Thyroid gland (tissue), 4 donors: ENCODE data around the gene RIPOR2. TPM values are rescaled to one million over a fixed set of nuclear protein-coding genes. Genes with fewer than 3 reads are reported as not detected.
A peak's percentile ranks its signal among the peaks of the same experiment; 100 is the strongest.

ENCODE experiments used
- DNase-seq, 2 donors: peaks; one replicate each; pipeline ENCODE4 v3.0.0-alpha.2; 2019
- H3K27ac ChIP-seq, 3 donors: fragments of 200-600 bp; sonication (generic); 1 replicate in 2 of 3; 2 replicates in 1 of 3; pipeline ENCODE4 v1.5.1; 2016 to 2019; ENCODE audit warnings: mild to moderate bottlenecking in 1 of 3, moderate library complexity in 1 of 3
- H3K27me3 ChIP-seq: fragments of 200-600 bp; sonication (generic); one replicate; pipeline ENCODE4 v1.5.1; 2019
- H3K36me3 ChIP-seq, 2 donors: fragments of 200-600 bp; sonication (generic); one replicate each; pipeline ENCODE4 v1.5.1; 2016 to 2019
- H3K4me1 ChIP-seq, 2 donors: fragments of 200-600 bp; sonication (generic); one replicate each; pipeline ENCODE4 v1.5.1; 2017 to 2019
- H3K4me3 ChIP-seq, 3 donors: fragments of 200-600 bp; sonication (generic); replicated peaks in 1 of 3; 1 replicate in 2 of 3; 2 replicates in 1 of 3; pipeline ENCODE4 v1.5.1; 2016; ENCODE audit warnings: mild to moderate bottlenecking in 1 of 3
- H3K9me3 ChIP-seq: fragments of 200-600 bp; sonication (generic); one replicate; pipeline ENCODE4 v1.5.1; 2017
- CTCF ChIP-seq, 6 experiments: fragments of 200-600 bp in 3 of 6; fragments of 450-650 bp in 3 of 6; sonication (generic) in 3 of 6; IDR thresholded peaks; one replicate each; pipeline ENCODE4 v1.5.1; 2016 to 2019; ENCODE audit warnings: antibody characterized with exemption in 6 of 6, mild to moderate bottlenecking in 2 of 6, inconsistent platforms in 1 of 6, moderate library complexity in 1 of 6
- POLR2A ChIP-seq, 2 donors: fragments of 450-650 bp; IDR thresholded peaks; one replicate each; pipeline ENCODE4 v1.6.1; 2017; ENCODE audit warnings: antibody characterized with exemption in 2 of 2, mild to moderate bottlenecking in 2 of 2, moderate library complexity in 1 of 2
- WGBS, 2 donors: methylation state at CpG; one replicate each; pipeline ENCODE4 v1.1.5; 2017; 5-methylcytosine and 5-hydroxymethylcytosine counted together
- intact Hi-C: fragments of 100-400 bp; cut with DNase I; formaldehyde crosslinking; loops from one replicate; pipeline ENCODE4 v1.15.1; 2023
- total RNA-seq, 4 donors: library from RNA; depleted of rRNA; stranded (reverse); fragments of >200 nt; gene quantifications; one replicate each; pipeline ENCODE4 v1.2.3, GENCODE V29; 2016

The RIPOR2 gene
- total RNA-seq, 4 donors from 2014 or later: 3.1 to 13.0 (median 8.4) TPM

DNA sequence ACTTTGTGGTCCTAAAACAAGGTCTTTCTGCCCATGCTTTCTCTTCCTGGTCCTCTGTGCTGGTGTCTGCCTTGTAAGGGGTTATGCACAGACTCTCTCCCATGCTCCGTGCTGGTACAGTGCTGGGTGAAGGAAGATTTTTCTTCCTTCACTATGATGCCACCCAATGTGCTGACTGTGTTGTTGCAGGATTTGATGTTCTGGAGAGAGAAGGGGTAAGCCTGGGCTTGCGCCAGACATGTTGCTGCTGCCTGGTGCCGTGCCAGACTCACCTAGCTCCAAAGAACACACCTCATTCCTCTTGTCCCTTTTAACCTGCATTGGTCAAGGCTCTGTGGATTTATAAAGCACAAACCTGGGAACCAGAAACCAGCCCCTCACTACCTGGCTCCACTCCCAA lies 108.6 kb downstream of the RIPOR2 start:
- Histone ChIP-seq H3K27me3 (no peaks in the 10 kb centered on the region), H3K36me3 (no peaks in the 10 kb centered on the region), H3K4me1 (peaks cover 15 to 23% of the 10 kb centered on the region in 2 donors), H3K27ac (peak overlapping the region in 2 of 3 donors; percentile 54 to 61), H3K4me3 (no peak overlapping the region), H3K9me3 (no peaks in the 10 kb centered on the region)
- WGBS, 2 donors: 39 to 50% methylated on average over 3 of the region's 3 CpGs
- intact Hi-C loops: no loop called here
- TF ChIP-seq POLR2A (IDR thresholded peaks at IDR 0.05): peak in 1 of 2 donors; percentile 27
- peak in 2 of 6 experiments; percentile 31 to 42 for TF ChIP-seq CTCF (IDR thresholded peaks at IDR 0.05)
- peak; percentile 93 to 96 for DNase-seq

GRCh38 chr6:24825130-24825630 lies 110.6 kb downstream of the RIPOR2 start:
- TF ChIP-seq POLR2A (IDR thresholded peaks at IDR 0.05): no peak
- TF ChIP-seq CTCF (IDR thresholded peaks at IDR 0.05): no peak
- Histone ChIP-seq H3K9me3 (no peaks in the 10 kb centered on the region), H3K36me3 (no peaks in the 10 kb centered on the region), H3K4me3 (no peak overlapping the region), H3K27me3 (no peaks in the 10 kb centered on the region), H3K4me1 (peaks cover 9 to 10% of the 10 kb centered on the region in 2 donors), H3K27ac (no peak overlapping the region)
- intact Hi-C loops: no loop called here
- DNase-seq: no peak
- 58 to 61% methylated on average over 2 of the region's 2 CpGs for WGBS, 2 donors

- no peaks in the 10 kb centered on the region for H3K36me3 ChIP-seq
- intact Hi-C loops: no loop called here
- H3K27me3 ChIP-seq: no peaks in the 10 kb centered on the region
- WGBS, 2 donors: 87 to 88% methylated on average over 6 of the region's 6 CpGs
- no peak for TF ChIP-seq POLR2A (IDR thresholded peaks at IDR 0.05)
- no peak for TF ChIP-seq CTCF (IDR thresholded peaks at IDR 0.05)
- DNase-seq: no peak
- H3K4me3 ChIP-seq: no peak overlapping the region
- no peak overlapping the region for H3K27ac ChIP-seq
- H3K4me1 ChIP-seq: peaks cover 9 to 10% of the 10 kb centered on the region in 2 donors
- no peaks in the 10 kb centered on the region for H3K9me3 ChIP-seq
Observed at GRCh38 chr6:24824142-24824938, 111.4 kb downstream of the RIPOR2 start.

- WGBS, 2 donors: 93 to 94% methylated on average over 2 of the region's 2 CpGs
- no peak for TF ChIP-seq POLR2A (IDR thresholded peaks at IDR 0.05)
- TF ChIP-seq CTCF (IDR thresholded peaks at IDR 0.05): no peak
- H3K27me3 ChIP-seq: no peaks in the 10 kb centered on the region
- H3K9me3 ChIP-seq: no peaks in the 10 kb centered on the region
- no peaks in the 10 kb centered on the region for H3K36me3 ChIP-seq
- H3K27ac ChIP-seq: no peak overlapping the region
- intact Hi-C loops: no loop called here
- peaks cover 8% of the 10 kb centered on the region in 2 donors for H3K4me1 ChIP-seq
- DNase-seq: no peak
- H3K4me3 ChIP-seq: no peak overlapping the region
Observed at GRCh38 chr6:24823185-24823584, 112.6 kb downstream of the RIPOR2 start.

GRCh38 chr6:24822696-24823095 lies 113.1 kb downstream of the RIPOR2 start:
- intact Hi-C loops: no loop called here
- Histone ChIP-seq H3K36me3 (no peaks in the 10 kb centered on the region), H3K4me3 (no peak overlapping the region), H3K27me3 (no peaks in the 10 kb centered on the region), H3K9me3 (no peaks in the 10 kb centered on the region), H3K4me1 (peaks cover 3% of the 10 kb centered on the region in 2 donors), H3K27ac (no peak overlapping the region)
- 97% methylated on average over 6 of the region's 6 CpGs for WGBS, 2 donors
- DNase-seq: no peak
- TF ChIP-seq CTCF (IDR thresholded peaks at IDR 0.05) (no peak), POLR2A (IDR thresholded peaks at IDR 0.05) (no peak)
